H9 (cell line): ENCODE measurements around the gene CELF6. TPM values are rescaled to one million over a fixed set of nuclear protein-coding genes. Genes with fewer than 3 reads are reported as not detected.
A peak's percentile ranks its signal among the peaks of the same experiment; 100 is the strongest.

ENCODE experiments used
- DNase-seq: peaks from one replicate; pipeline ENCODE4 v3.0.0-alpha.2; 2017
- H2AFZ ChIP-seq: one replicate; pipeline ENCODE4 v1.6.1; 2013; ENCODE audit warnings: mild to moderate bottlenecking, low read length, control low read depth, moderate library complexity
- H2AK5ac ChIP-seq: 2 replicates; pipeline ENCODE4 v1.6.1; 2013; ENCODE audit warnings: low read length, control low read depth, mixed read lengths; ENCODE audit not compliant: insufficient read length
- H2BK120ac ChIP-seq: one replicate; pipeline ENCODE4 v1.6.1; 2013; ENCODE audit warnings: low read depth, mild to moderate bottlenecking, low read length, control low read depth, inconsistent platforms; ENCODE audit not compliant: poor library complexity, severe bottlenecking
- H2BK12ac ChIP-seq: 2 replicates; pipeline ENCODE4 v1.6.1; 2013; ENCODE audit warnings: low read length, control low read depth, mixed read lengths, low read depth; ENCODE audit not compliant: insufficient read length
- H2BK15ac ChIP-seq: 2 replicates; pipeline ENCODE4 v1.6.1; 2013; ENCODE audit warnings: low read depth, low read length, control low read depth
- H2BK20ac ChIP-seq: one replicate; pipeline ENCODE4 v1.6.1; 2013; ENCODE audit warnings: low read depth, mild to moderate bottlenecking, low read length, control low read depth, inconsistent platforms; ENCODE audit not compliant: poor library complexity, severe bottlenecking
- H2BK5ac ChIP-seq: 2 replicates; pipeline ENCODE4 v1.6.1; 2013; ENCODE audit warnings: low read length, control low read depth, mixed read lengths; ENCODE audit not compliant: insufficient read length
- H3K14ac ChIP-seq: 2 replicates; pipeline ENCODE4 v1.6.1; 2013; ENCODE audit warnings: low read length, control low read depth; ENCODE audit not compliant: insufficient read depth
- H3K18ac ChIP-seq: 2 replicates; pipeline ENCODE4 v1.6.1; 2013; ENCODE audit warnings: low read depth, mild to moderate bottlenecking, mixed read lengths, low read length, control low read depth; ENCODE audit not compliant: insufficient read length
- H3K23ac ChIP-seq: 2 replicates; pipeline ENCODE4 v1.6.1; 2013; ENCODE audit warnings: low read length, control low read depth, mixed read lengths, low read depth; ENCODE audit not compliant: insufficient read length
- H3K23me2 ChIP-seq: 2 replicates; pipeline ENCODE4 v1.6.1; 2013; ENCODE audit warnings: low read depth, mild to moderate bottlenecking, mixed read lengths, low read length, control low read depth; ENCODE audit not compliant: insufficient read length, poor library complexity, severe bottlenecking
- H3K27ac ChIP-seq: 2 replicates; pipeline ENCODE4 v1.5.1; 2013; ENCODE audit warnings: low read length, control low read depth, mixed read lengths, low read depth; ENCODE audit not compliant: insufficient read length
- H3K27me3 ChIP-seq: 2 replicates; pipeline ENCODE4 v1.6.1; 2013; ENCODE audit warnings: low read length, control low read depth, inconsistent platforms; ENCODE audit not compliant: insufficient read depth
- H3K4ac ChIP-seq: 2 replicates; pipeline ENCODE4 v1.6.1; 2013; ENCODE audit warnings: low read depth, mild to moderate bottlenecking, control low read depth, inconsistent platforms, low read length, moderate library complexity
- H3K4me1 ChIP-seq: 2 replicates; pipeline ENCODE4 v1.6.1; 2013; ENCODE audit warnings: low read length, control low read depth, inconsistent platforms; ENCODE audit not compliant: insufficient read depth
- H3K4me2 ChIP-seq: 2 replicates; pipeline ENCODE4 v1.6.1; 2013; ENCODE audit warnings: low read length, control low read depth, mixed read lengths; ENCODE audit not compliant: insufficient read length, insufficient read depth
- H3K56ac ChIP-seq: 2 replicates; pipeline ENCODE4 v1.6.1; 2013; ENCODE audit warnings: low read depth, mild to moderate bottlenecking, mixed read lengths, low read length, control low read depth; ENCODE audit not compliant: insufficient read length
- H3K79me1 ChIP-seq: 2 replicates; pipeline ENCODE4 v1.6.1; 2013; ENCODE audit warnings: low read depth, mild to moderate bottlenecking, moderate library complexity, low read length, control low read depth, inconsistent platforms; ENCODE audit not compliant: insufficient read depth, poor library complexity, severe bottlenecking
- H3K79me2 ChIP-seq: 2 replicates; pipeline ENCODE4 v1.6.1; 2013; ENCODE audit warnings: low read length, control low read depth, inconsistent platforms; ENCODE audit not compliant: insufficient read depth
- H3K9ac ChIP-seq: 2 replicates; pipeline ENCODE4 v1.6.1; 2013; ENCODE audit warnings: low read length, control low read depth, mixed read lengths; ENCODE audit not compliant: insufficient read length; ENCODE audit errors: extremely low read depth
- H3K9me3 ChIP-seq: one replicate; pipeline ENCODE4 v1.6.1; 2013; ENCODE audit warnings: low read depth, low read length, inconsistent platforms; ENCODE audit not compliant: control insufficient read depth
- H3T11ph ChIP-seq: one replicate; pipeline ENCODE4 v1.6.1; 2013; ENCODE audit warnings: mild to moderate bottlenecking, low read length, control low read depth, inconsistent platforms
- H4K20me1 ChIP-seq: one replicate; pipeline ENCODE4 v1.6.1; 2013; ENCODE audit not compliant: control insufficient read depth, insufficient read length, insufficient read depth
- H4K5ac ChIP-seq: 2 replicates; pipeline ENCODE4 v1.6.1; 2013; ENCODE audit warnings: low read depth, mild to moderate bottlenecking, mixed read lengths, low read length, control low read depth; ENCODE audit not compliant: insufficient read length
- H4K8ac ChIP-seq: replicated peaks from 2 replicates; pipeline ENCODE4 v1.6.1; 2013; ENCODE audit warnings: low read length, control low read depth, mixed read lengths, low read depth; ENCODE audit not compliant: insufficient read length
- H4K91ac ChIP-seq: 2 replicates; pipeline ENCODE4 v1.6.1; 2013; ENCODE audit warnings: low read depth, mild to moderate bottlenecking, moderate library complexity, mixed read lengths, low read length, control low read depth; ENCODE audit not compliant: insufficient read length
- H3K27ac Mint-ChIP-seq, 3 experiments: 2 replicates in 2 of 3; 3 replicates in 1 of 3; pipeline ENCODE4 v1.8.0; 2020 to 2021; ENCODE audit warnings: mixed read lengths in 3 of 3, mild to moderate bottlenecking in 1 of 3, moderate library complexity in 1 of 3
- H3K27me3 Mint-ChIP-seq: 2 replicates; pipeline ENCODE4 v1.8.0; 2021; ENCODE audit warnings: low read depth, mild to moderate bottlenecking, moderate library complexity, mixed read lengths
- H3K36me3 Mint-ChIP-seq, 3 experiments: 2 replicates in 2 of 3; 3 replicates in 1 of 3; pipeline ENCODE4 v1.8.0; 2020 to 2021; ENCODE audit warnings: low read depth in 3 of 3, mixed read lengths in 3 of 3; ENCODE audit not compliant: insufficient read depth in 1 of 3
- H3K4me1 Mint-ChIP-seq, 2 experiments: 2 replicates each; pipeline ENCODE4 v1.8.0; 2020; ENCODE audit warnings: mixed read lengths in 2 of 2
- H3K4me3 Mint-ChIP-seq, 2 experiments: 2 replicates in 1 of 2; 3 replicates in 1 of 2; pipeline ENCODE4 v1.8.0; 2020 to 2021; ENCODE audit warnings: mild to moderate bottlenecking in 2 of 2, mixed read lengths in 2 of 2, moderate library complexity in 1 of 2
- H3K9me3 Mint-ChIP-seq, 2 experiments: 2 replicates in 1 of 2; 3 replicates in 1 of 2; pipeline ENCODE4 v1.8.0; 2020; ENCODE audit warnings: mild to moderate bottlenecking in 2 of 2, mixed read lengths in 2 of 2, moderate library complexity in 1 of 2
- CTCF ChIP-seq: fragments of 200-600 bp; sonication (generic); conservative IDR thresholded peaks from 3 replicates; pipeline ENCODE4 v1.8.0; 2021; ENCODE audit warnings: antibody characterized with exemption, mild to moderate bottlenecking
- WGBS: extraction: QIAGEN DNeasy Blood & Tissue Kit; methylation state at CpG from one replicate; pipeline ENCODE4 v1.1.7; 2013; ENCODE audit warnings: missing lambda C conversion rate, low lambda C conversion rate, mixed read lengths; ENCODE audit not compliant: insufficient read length; ENCODE audit errors: extremely low coverage; 5-methylcytosine and 5-hydroxymethylcytosine counted together
- total RNA-seq: library from RNA; stranded (reverse); gene quantifications from 2 replicates; pipeline ENCODE4 v1.2.1, GENCODE V29; 2021

The CELF6 gene
- total RNA-seq, 1 experiment from 2014 or later = 0.13 TPM

GRCh38 chr15:72271895-72272212, 48.1 kb downstream of the CELF6 start:
- DNase-seq = no peak

More at GRCh38 chr15:72271895-72272212, 48.1 kb downstream of the CELF6 start:
- TF ChIP-seq CTCF = no peak
- H3K79me1 ChIP-seq = no peaks in the 10 kb centered on the region
- peak overlapping the region; percentile 91 for H3K4me2 ChIP-seq
- no peaks in the 10 kb centered on the region for H3K27me3 ChIP-seq
- peak overlapping the region; percentile 58 for H3K9ac ChIP-seq
- H3K56ac ChIP-seq = no peak overlapping the region
- no peaks in the 10 kb centered on the region for H3K9me3 ChIP-seq
- H3T11ph ChIP-seq = no peak overlapping the region
- H4K91ac ChIP-seq = no peak overlapping the region
- Mint-ChIP-seq H3K4me1 (peaks cover 10 to 14% of the 10 kb centered on the region in 2 experiments), H3K27ac (peak overlapping the region in 1 of 3 experiments; percentile 34; a peak in 2 of 7 replicates), H3K4me3 (peak overlapping the region; percentile 86 to 88), H3K27me3 (peaks cover 15% of the 10 kb centered on the region), H3K36me3 (peaks cover 9 to 24% (median 16%) of the 10 kb centered on the region in 3 experiments; a peak in 6 of 7 replicates), H3K9me3 (no peaks in the 10 kb centered on the region)
- no CpG with 5 or more reads among the region's 13 CpGs for WGBS
- no peak overlapping the region for H2AK5ac ChIP-seq
- no peak overlapping the region for H2AFZ ChIP-seq
- H3K4me1 ChIP-seq = no peaks in the 10 kb centered on the region
- no peak overlapping the region for H4K5ac ChIP-seq
- no peak overlapping the region for H3K27ac ChIP-seq
- no peak overlapping the region for H2BK15ac ChIP-seq
- H3K18ac ChIP-seq = no peak overlapping the region
- H4K8ac ChIP-seq = no peak overlapping the region
- peaks cover 7% of the 10 kb centered on the region for H3K23me2 ChIP-seq
- peak overlapping the region; percentile 84 for H3K14ac ChIP-seq
- no peak overlapping the region for H2BK20ac ChIP-seq
- no peaks in the 10 kb centered on the region for H3K79me2 ChIP-seq
- H3K4ac ChIP-seq = no peak overlapping the region
- H3K23ac ChIP-seq = no peak overlapping the region
- no peak overlapping the region for H2BK12ac ChIP-seq
- H4K20me1 ChIP-seq = no peaks in the 10 kb centered on the region
- H2BK5ac ChIP-seq = no peak overlapping the region
- H2BK120ac ChIP-seq = no peak overlapping the region
